Left lung (tissue), 10 donors: ENCODE measurements around the gene AP2S1. TPM values are rescaled to one million over a fixed set of nuclear protein-coding genes. Genes with fewer than 3 reads are reported as not detected.
A peak's percentile ranks its signal among the peaks of the same experiment; 100 is the strongest.

Experiments used
- ATAC-seq: fragments of 200-7000 bp; cut with Tn5 transposase; one replicate; pipeline ENCODE4 v1.9.1; 2020; ENCODE audit warnings: moderate library complexity
- DNase-seq, 4 donors: peaks; one replicate each; pipeline ENCODE4 v3.0.0-alpha.2; 2013 to 2020
- H3K27ac ChIP-seq, 2 donors: fragments of 200-600 bp; sonication (generic) in 1 of 2; one replicate each; pipeline versions ENCODE4 v1.5.0 to v1.8.0; 2020 to 2021
- H3K27me3 ChIP-seq, 2 donors: fragments of 200-600 bp; sonication (generic) in 1 of 2; one replicate each; pipeline versions ENCODE4 v1.5.0 to v1.8.0; 2020 to 2021
- H3K36me3 ChIP-seq, 2 donors: fragments of 200-600 bp; sonication (generic) in 1 of 2; one replicate each; pipeline versions ENCODE4 v1.5.0 to v1.8.0; 2020 to 2021
- H3K4me1 ChIP-seq, 2 donors: fragments of 200-600 bp; one replicate each; pipeline ENCODE4 v1.8.0; 2021
- H3K4me3 ChIP-seq, 2 donors: fragments of 200-600 bp; sonication (generic) in 1 of 2; one replicate each; pipeline versions ENCODE4 v1.5.0 to v1.8.0; 2020 to 2021; ENCODE audit warnings: mild to moderate bottlenecking in 1 of 2
- H3K9me3 ChIP-seq, 2 donors: fragments of 200-600 bp; sonication (generic) in 1 of 2; one replicate each; pipeline versions ENCODE4 v1.5.0 to v1.8.0; 2020 to 2021
- intact Hi-C, 2 donors: fragments of 100-400 bp; cut with DNase I; formaldehyde crosslinking; loops; one replicate each; pipeline versions ENCODE4 v1.11.2 to v1.14.2; 2022
- polyA plus RNA-seq, 6 donors: library from polyadenylated mRNA; unstranded; fragments of 120-200 nt; gene quantifications; one replicate each; pipeline ENCODE4 v1.2.1, GENCODE V29; 2013; ENCODE audit not compliant: insufficient read length in 6 of 6
- total RNA-seq, 2 donors: library from RNA; stranded (reverse); fragmentation: NEBNext Ultra II Directional; extraction: Animal tissue kit (Norgen Biotek cat#: 25700); gene quantifications; one replicate each; pipeline ENCODE4 v1.2.1, GENCODE V29; 2021
- TF ChIP-seq, protein P1 (sequence below), 2 donors: fragments of 200-600 bp; sonication (generic) in 1 of 2; IDR thresholded peaks; one replicate each; pipeline versions ENCODE4 v1.5.0 to v1.8.0; 2021; ENCODE audit warnings: antibody characterized with exemption in 2 of 2
- donor health status: DM: no; HTN: yes; CAD: no.
- donor health status: DM: no; HTN: no; CAD: no.

The AP2S1 gene
- total and polyA plus RNA-seq, 8 donors = 92.3 to 163 (median 113) TPM

GRCh38 chr19:46788262-46788967, 62.2 kb downstream of the AP2S1 start, which contains the start of gene SLC1A5:
Gene SLC1A5, minus strand, starts transcription at chr19:46788594. Its CDS starts 629 bp downstream, at chr19:46787965.
- no peaks in the 10 kb centered on the region for H3K9me3 ChIP-seq
- no peaks in the 10 kb centered on the region for H3K27me3 ChIP-seq
- H3K4me3 ChIP-seq = peak within 1 kb of the TSS; percentile 65 to 91
- ATAC-seq = peak; percentile 86
- DNase-seq = peak; percentile 91 to 98 (median 96)
- intact Hi-C loops = no loop called here
- H3K4me1 ChIP-seq = peaks cover 25 to 43% of the 10 kb centered on the region in 2 donors
- TF ChIP-seq, protein P1, sequence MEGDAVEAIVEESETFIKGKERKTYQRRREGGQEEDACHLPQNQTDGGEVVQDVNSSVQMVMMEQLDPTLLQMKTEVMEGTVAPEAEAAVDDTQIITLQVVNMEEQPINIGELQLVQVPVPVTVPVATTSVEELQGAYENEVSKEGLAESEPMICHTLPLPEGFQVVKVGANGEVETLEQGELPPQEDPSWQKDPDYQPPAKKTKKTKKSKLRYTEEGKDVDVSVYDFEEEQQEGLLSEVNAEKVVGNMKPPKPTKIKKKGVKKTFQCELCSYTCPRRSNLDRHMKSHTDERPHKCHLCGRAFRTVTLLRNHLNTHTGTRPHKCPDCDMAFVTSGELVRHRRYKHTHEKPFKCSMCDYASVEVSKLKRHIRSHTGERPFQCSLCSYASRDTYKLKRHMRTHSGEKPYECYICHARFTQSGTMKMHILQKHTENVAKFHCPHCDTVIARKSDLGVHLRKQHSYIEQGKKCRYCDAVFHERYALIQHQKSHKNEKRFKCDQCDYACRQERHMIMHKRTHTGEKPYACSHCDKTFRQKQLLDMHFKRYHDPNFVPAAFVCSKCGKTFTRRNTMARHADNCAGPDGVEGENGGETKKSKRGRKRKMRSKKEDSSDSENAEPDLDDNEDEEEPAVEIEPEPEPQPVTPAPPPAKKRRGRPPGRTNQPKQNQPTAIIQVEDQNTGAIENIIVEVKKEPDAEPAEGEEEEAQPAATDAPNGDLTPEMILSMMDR (IDR thresholded peaks at IDR 0.05) = no peak
- H3K27ac ChIP-seq = peak within 1 kb of the TSS; percentile 85 to 93
- H3K36me3 ChIP-seq = peaks cover 0 to 6% of the 10 kb centered on the region in 2 donors

Other genes with a start within 250 kb of the AP2S1 start
- gene CALM3, start 249.5 kb downstream of the AP2S1 start, total RNA-seq = 100 to 1,000 TPM; 178 to 225 TPM
- gene CALM3, start 249.5 kb downstream of the AP2S1 start, polyA plus RNA-seq = 100 to 1,000 TPM; 337 to 478 (median 359) TPM
- gene PTGIR, start 225.8 kb downstream of the AP2S1 start, total RNA-seq = 10 to 100 TPM in 1 of 2 donors, 1 to 10 TPM in 1; 9.8 to 12.1 TPM
- gene PTGIR, start 225.8 kb downstream of the AP2S1 start, polyA plus RNA-seq = 10 to 100 TPM in 4 of 6 donors, 1 to 10 TPM in 2; 9.2 to 14.1 (median 12.0) TPM
- gene GNG8, start 214.6 kb downstream of the AP2S1 start, total RNA-seq = not detected
- gene GNG8, start 214.6 kb downstream of the AP2S1 start, polyA plus RNA-seq = 10 to 100 TPM in 2 of 6 donors, 1 to 10 TPM in 4; 5.8 to 16.0 (median 8.9) TPM
- gene DACT3, start 189.7 kb downstream of the AP2S1 start, total RNA-seq = 10 to 100 TPM in 1 of 2 donors, 1 to 10 TPM in 1; 6.6 to 15.0 TPM
- 10 to 100 TPM; 37.6 to 53.4 (median 45.4) TPM for gene DACT3, start 189.7 kb downstream of the AP2S1 start, polyA plus RNA-seq
- 10 to 100 TPM; 37.8 to 48.5 TPM for gene PRKD2, start 133.7 kb downstream of the AP2S1 start, total RNA-seq
- 10 to 100 TPM; 51.3 to 61.4 (median 55.7) TPM for gene PRKD2, start 133.7 kb downstream of the AP2S1 start, polyA plus RNA-seq
- gene FKRP, start 104.8 kb downstream of the AP2S1 start, total RNA-seq = 10 to 100 TPM; 18.8 to 20.9 TPM
- 10 to 100 TPM; 19.8 to 29.6 (median 25.4) TPM for gene FKRP, start 104.8 kb downstream of the AP2S1 start, polyA plus RNA-seq
- 10 to 100 TPM; 54.2 to 73.4 TPM for gene STRN4, start 104.4 kb downstream of the AP2S1 start, total RNA-seq
- gene STRN4, start 104.4 kb downstream of the AP2S1 start, polyA plus RNA-seq = 10 to 100 TPM; 70.5 to 97.9 (median 81.3) TPM
- gene SLC1A5, start 62.3 kb downstream of the AP2S1 start, total RNA-seq = 100 to 1,000 TPM in 1 of 2 donors, 10 to 100 TPM in 1; 79.9 to 172 TPM
- gene SLC1A5, start 62.3 kb downstream of the AP2S1 start, polyA plus RNA-seq = 10 to 100 TPM; 67.2 to 92.5 (median 81.5) TPM
- gene ARHGAP35, start 10.2 kb upstream of the AP2S1 start, total RNA-seq = 10 to 100 TPM; 52.6 to 53.4 TPM
- gene ARHGAP35, start 10.2 kb upstream of the AP2S1 start, polyA plus RNA-seq = 10 to 100 TPM; 35.2 to 54.6 (median 47.5) TPM
- under 1 TPM; 0.50 to 0.70 TPM for gene NPAS1, start 169.0 kb upstream of the AP2S1 start, total RNA-seq
- gene NPAS1, start 169.0 kb upstream of the AP2S1 start, polyA plus RNA-seq = 1 to 10 TPM in 5 of 6 donors, under 1 TPM in 1; 0.83 to 2.0 (median 1.4) TPM
- 10 to 100 TPM; 31.6 to 33.5 TPM for gene TMEM160, start 197.8 kb upstream of the AP2S1 start, total RNA-seq
- 10 to 100 TPM in 4 of 6 donors, 1 to 10 TPM in 2; 7.2 to 13.3 (median 10.7) TPM for gene TMEM160, start 197.8 kb upstream of the AP2S1 start, polyA plus RNA-seq